ENCODE measurements around the gene SCUBE1.

The SCUBE1 gene

DNA sequence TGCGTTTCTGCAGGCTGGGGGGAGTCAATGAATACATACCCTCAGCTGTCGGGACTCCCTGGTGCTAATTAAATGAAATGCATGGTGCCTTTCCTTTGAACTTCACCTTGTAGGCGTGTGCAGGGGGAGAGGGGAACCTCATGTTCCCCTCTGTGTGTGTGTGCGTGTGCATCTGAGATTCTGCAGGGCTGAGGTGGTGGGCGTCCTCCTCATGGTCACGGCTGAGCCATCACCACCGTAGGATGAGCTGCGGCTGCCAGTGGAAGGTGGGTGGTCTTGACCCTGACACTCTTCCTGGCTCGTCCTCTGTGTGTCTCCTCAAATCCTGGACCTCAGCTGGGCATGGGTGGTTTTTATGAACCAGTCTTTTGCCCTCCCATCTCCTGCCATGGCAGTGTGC is 103.2 kb downstream of the SCUBE1 start:
- Histone ChIP-seq H3K9me3 (no peaks in the 10 kb centered on the region), H3K27ac (no peak overlapping the region), H3K27me3 (no peaks in the 10 kb centered on the region), H3K36me3 (no peaks in the 10 kb centered on the region), H3K4me1 (ENCODE audit: control insufficient read depth in 1 of 2, insufficient read depth in 1 of 2, low read depth in 1 of 2, low read length in 1 of 2) (no peaks in the 10 kb centered on the region), H3K4me3 (ENCODE audit: low read depth in 1 of 2, low read length in 1 of 2) (no peak overlapping the region)
- no peak for TF ChIP-seq CTCF (IDR thresholded peaks at IDR 0.05)

GRCh38 chr22:43239193-43239780 is 103.9 kb downstream of the SCUBE1 start:
- Histone ChIP-seq H3K27me3 (no peaks in the 10 kb centered on the region), H3K9me3 (no peaks in the 10 kb centered on the region), H3K36me3 (no peaks in the 10 kb centered on the region), H3K4me1 (ENCODE audit: control insufficient read depth in 1 of 2, insufficient read depth in 1 of 2, low read depth in 1 of 2, low read length in 1 of 2) (no peaks in the 10 kb centered on the region), H3K4me3 (ENCODE audit: low read depth in 1 of 2, low read length in 1 of 2) (no peak overlapping the region), H3K27ac (no peak overlapping the region)
- no peak for TF ChIP-seq CTCF (IDR thresholded peaks at IDR 0.05)

- Histone ChIP-seq H3K9me3 (no peaks in the 10 kb centered on the region), H3K4me3 (ENCODE audit: low read depth in 1 of 2, low read length in 1 of 2) (no peak overlapping the region), H3K4me1 (ENCODE audit: control insufficient read depth in 1 of 2, insufficient read depth in 1 of 2, low read depth in 1 of 2, low read length in 1 of 2) (no peaks in the 10 kb centered on the region), H3K27me3 (no peaks in the 10 kb centered on the region), H3K27ac (no peak overlapping the region), H3K36me3 (no peaks in the 10 kb centered on the region)
- no peak for TF ChIP-seq CTCF (IDR thresholded peaks at IDR 0.05)
Observed at GRCh38 chr22:43238526-43239006, 104.6 kb downstream of the SCUBE1 start.

GRCh38 chr22:43237280-43237679 is 105.9 kb downstream of the SCUBE1 start:
- H3K27me3 ChIP-seq, result no peaks in the 10 kb centered on the region
- no peak for TF ChIP-seq CTCF (IDR thresholded peaks at IDR 0.05)
- no peak overlapping the region for H3K4me3 ChIP-seq (ENCODE audit: low read depth in 1 of 2, low read length in 1 of 2)
- H3K27ac ChIP-seq, result no peak overlapping the region
- no peaks in the 10 kb centered on the region for H3K36me3 ChIP-seq
- no peaks in the 10 kb centered on the region for H3K9me3 ChIP-seq
- no peaks in the 10 kb centered on the region for H3K4me1 ChIP-seq (ENCODE audit: control insufficient read depth in 1 of 2, insufficient read depth in 1 of 2, low read depth in 1 of 2, low read length in 1 of 2)

DNA sequence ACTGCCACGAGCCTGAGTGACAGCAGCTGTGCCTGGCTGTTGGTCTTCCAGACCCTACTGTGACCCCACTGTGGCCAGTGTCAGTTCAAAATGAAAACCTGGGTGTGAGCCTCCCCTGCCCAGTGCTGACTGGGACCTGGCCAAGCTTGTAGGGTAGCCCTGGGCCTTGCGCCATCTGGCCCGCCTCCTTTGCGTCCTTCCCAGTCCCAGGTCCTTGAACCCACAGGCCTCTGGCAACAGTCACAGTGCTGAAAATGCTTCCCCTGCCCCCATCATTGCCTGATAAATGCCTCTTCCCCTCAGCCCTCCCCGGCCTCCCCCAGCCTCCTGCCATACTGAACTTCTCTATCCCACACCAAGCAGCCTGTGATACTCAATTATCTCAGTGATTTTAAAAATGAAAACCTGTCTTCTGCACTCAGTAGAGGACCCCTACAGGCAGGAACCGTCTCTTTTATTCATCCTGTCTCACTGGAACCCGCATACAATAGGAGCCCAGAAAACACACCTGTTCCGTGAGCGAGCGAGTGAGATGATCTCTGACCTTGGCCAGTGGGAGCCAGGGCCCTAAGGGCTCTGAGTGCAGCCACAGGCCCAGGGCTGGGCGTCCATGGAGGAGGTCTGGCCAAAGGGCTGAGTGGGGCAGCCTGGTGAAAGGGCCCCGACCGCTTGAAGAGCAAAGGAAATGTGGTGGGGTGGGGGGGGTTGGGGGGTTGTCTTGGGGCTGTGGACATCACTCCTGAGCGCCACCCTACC is 106.6 kb downstream of the SCUBE1 start:
- no peaks in the 10 kb centered on the region for H3K36me3 ChIP-seq
- TF ChIP-seq CTCF (IDR thresholded peaks at IDR 0.05), result no peak
- H3K4me1 ChIP-seq (ENCODE audit: control insufficient read depth in 1 of 2, insufficient read depth in 1 of 2, low read depth in 1 of 2, low read length in 1 of 2), result no peaks in the 10 kb centered on the region
- H3K27me3 ChIP-seq, result peaks cover 5% of the 10 kb centered on the region
- no peak overlapping the region for H3K27ac ChIP-seq
- no peaks in the 10 kb centered on the region for H3K9me3 ChIP-seq
- H3K4me3 ChIP-seq (ENCODE audit: low read depth in 1 of 2, low read length in 1 of 2), result no peak overlapping the region
